ENCODE data around the gene SPDEF.

Gene SPDEF

DNA sequence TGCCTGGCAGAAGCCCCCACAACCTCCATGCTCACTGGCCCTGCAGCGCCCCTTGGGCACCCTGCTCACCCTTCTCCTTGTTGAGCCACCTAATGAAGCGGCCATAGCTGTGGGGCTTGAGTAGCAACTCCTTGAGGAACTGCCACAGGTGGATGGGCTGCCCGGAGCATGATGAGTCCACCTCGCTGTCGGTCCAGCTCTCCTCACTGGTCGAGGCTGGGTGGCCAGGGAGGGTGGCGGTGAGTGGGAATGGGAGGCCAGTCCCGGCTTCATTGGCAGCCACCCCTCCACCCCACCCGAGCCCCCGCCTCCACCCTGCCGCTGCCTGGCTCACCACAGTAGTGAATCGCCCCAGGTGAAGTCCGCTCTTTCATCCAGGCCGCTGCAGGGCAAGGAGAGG is 16.9 kb downstream of the SPDEF start:
- TF ChIP-seq, protein P1, sequence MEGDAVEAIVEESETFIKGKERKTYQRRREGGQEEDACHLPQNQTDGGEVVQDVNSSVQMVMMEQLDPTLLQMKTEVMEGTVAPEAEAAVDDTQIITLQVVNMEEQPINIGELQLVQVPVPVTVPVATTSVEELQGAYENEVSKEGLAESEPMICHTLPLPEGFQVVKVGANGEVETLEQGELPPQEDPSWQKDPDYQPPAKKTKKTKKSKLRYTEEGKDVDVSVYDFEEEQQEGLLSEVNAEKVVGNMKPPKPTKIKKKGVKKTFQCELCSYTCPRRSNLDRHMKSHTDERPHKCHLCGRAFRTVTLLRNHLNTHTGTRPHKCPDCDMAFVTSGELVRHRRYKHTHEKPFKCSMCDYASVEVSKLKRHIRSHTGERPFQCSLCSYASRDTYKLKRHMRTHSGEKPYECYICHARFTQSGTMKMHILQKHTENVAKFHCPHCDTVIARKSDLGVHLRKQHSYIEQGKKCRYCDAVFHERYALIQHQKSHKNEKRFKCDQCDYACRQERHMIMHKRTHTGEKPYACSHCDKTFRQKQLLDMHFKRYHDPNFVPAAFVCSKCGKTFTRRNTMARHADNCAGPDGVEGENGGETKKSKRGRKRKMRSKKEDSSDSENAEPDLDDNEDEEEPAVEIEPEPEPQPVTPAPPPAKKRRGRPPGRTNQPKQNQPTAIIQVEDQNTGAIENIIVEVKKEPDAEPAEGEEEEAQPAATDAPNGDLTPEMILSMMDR (IDR thresholded peaks at IDR 0.05; ENCODE audit: insufficient read depth, low read depth, low read length, missing control alignments) = no peak
- DNase-seq (ENCODE audit: low read depth) = no peak
- H3K4me3 ChIP-seq (ENCODE audit: low read depth, low read length) = no peak overlapping the region

DNA sequence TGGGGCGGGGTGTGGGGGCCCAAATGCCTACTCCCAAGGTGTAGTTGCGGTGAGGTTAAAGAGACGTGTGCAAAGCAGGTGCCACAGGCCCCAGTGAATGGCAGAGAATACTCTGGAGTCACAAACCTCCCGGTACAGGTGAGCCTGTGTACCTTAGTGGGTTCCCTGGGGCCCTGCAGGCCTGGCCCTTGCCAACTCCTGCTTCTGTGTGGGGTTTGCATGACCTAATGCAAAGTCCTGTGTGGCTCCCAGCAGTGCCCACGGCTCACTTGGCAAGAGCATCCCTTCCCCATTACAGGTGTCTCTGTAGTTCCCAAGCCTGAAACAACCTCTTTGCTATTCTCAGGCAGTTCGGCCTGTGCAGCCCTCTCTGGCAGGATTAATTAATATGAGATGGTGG is 17.5 kb downstream of the SPDEF start:
- H3K4me3 ChIP-seq (ENCODE audit: low read depth, low read length) = no peak overlapping the region
- no peak for DNase-seq (ENCODE audit: low read depth)
- TF ChIP-seq, protein P1 (IDR thresholded peaks at IDR 0.05; ENCODE audit: insufficient read depth, low read depth, low read length, missing control alignments) = no peak

DNA sequence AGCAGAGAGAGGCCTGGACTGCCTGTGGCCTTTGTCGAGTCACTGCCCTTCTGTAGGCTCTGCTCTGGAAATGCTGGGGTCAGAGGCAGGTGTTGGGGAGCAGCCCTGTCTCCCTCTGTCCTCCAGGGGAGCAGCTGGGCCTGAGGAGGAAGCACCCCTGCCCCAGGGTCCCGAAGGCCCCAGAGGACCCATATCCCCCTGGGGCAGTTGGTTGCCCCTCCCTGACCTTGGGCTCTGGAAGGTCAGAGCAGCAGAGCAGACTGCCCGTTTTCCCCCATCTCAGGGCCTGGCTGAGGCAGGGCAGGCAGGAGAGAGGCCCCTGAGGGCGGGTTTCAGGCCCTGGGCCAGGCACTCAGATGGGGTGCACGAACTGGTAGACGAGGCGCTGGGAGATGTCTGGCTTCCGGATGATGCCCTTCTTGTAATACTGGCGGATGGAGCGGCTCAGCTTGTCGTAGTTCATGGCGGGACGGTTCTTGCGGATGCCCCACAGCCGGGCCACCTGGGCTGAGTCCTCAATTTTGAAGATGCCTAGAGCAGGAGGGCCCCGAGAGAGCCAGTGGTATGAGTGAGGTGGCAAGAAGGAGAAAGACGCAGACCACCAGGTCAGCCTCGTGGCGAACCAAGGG is 18.1 kb downstream of the SPDEF start:
- no peak overlapping the region for H3K4me3 ChIP-seq (ENCODE audit: low read depth, low read length)
- TF ChIP-seq, protein P1 (IDR thresholded peaks at IDR 0.05; ENCODE audit: insufficient read depth, low read depth, low read length, missing control alignments) = no peak
- DNase-seq (ENCODE audit: low read depth) = no peak

DNA sequence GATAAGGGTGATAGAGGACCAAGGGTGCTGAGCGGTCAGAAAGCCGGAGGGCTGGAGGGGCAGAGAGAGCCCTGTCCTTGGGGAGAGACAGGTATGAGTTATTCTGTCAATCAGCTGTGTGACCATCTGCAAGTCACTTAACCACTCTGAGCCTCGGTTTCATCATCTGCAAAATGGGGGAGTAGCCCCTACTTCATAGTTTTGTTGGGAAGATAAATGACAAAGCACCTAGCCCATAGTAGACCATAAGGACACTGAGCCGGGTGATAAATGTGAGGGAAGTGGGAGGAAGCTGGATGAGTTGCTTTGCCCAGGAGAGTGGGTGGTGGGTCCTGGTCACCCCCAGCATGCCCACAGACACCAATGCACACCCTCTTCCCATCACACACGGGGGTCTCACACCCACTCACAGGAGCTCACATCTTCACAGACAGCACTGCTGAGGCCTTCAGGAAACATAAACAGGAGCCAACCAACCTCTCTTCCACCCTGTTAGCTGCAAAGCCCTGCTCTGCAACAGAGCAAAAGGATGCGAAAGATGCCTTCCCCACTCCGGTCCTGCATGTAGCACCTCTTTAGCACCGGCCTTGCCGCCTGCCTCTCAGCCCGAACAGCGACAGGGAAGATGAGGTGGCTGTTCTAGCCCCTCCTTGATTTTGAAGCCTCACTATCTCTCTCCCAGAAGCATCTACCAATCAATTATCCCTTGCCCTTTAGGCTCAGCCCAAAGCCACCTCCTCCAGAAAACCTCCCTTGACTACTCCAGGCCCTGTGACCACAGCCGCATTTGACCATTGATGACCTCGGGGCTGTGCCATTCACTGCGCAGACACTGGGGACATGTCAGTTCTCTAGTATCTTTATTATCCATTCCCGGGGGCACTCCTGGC is 18.9 kb downstream of the SPDEF start:
- no peak overlapping the region for H3K4me3 ChIP-seq (ENCODE audit: low read depth, low read length)
- no peak for DNase-seq (ENCODE audit: low read depth)
- TF ChIP-seq, protein P1 (IDR thresholded peaks at IDR 0.05; ENCODE audit: insufficient read depth, low read depth, low read length, missing control alignments) = no peak

DNA sequence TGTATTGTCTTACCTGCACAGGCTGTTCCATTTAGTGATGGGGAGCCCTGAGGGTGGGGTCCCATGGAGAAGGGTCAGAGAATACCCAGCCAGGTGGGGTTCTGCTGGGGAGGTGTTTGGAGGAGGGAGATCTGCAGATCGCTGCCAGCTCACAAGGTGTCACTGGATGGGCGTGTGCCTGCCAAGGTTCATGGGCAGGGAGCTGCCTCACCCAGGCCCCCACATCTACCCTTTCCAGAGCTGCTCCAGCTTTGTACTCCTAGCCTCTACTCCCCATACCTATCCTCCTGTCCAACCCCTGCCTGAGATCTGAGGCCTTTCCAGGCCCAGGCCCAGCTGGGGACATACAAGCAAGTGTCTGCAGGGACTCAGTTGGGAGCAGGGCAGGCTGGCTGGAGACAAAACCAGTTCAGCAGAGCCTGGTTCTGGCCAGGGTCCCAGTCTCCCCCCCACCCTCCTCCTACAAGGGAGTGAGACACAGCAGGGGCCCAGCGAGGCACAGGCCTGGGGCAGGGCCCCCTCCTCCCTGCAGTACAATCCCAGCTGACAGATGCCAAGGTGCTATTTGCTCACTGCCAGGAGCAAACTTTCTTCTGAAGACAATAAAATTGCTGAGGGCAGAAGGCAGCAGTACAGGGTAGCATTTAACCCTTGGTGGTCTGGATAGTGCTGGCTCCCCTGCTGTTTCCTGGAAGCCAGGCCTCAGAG is 19.7 kb downstream of the SPDEF start:
- TF ChIP-seq, protein P1 (IDR thresholded peaks at IDR 0.05; ENCODE audit: insufficient read depth, low read depth, low read length, missing control alignments) = no peak
- no peak for DNase-seq (ENCODE audit: low read depth)
- H3K4me3 ChIP-seq (ENCODE audit: low read depth, low read length) = no peak overlapping the region

DNA sequence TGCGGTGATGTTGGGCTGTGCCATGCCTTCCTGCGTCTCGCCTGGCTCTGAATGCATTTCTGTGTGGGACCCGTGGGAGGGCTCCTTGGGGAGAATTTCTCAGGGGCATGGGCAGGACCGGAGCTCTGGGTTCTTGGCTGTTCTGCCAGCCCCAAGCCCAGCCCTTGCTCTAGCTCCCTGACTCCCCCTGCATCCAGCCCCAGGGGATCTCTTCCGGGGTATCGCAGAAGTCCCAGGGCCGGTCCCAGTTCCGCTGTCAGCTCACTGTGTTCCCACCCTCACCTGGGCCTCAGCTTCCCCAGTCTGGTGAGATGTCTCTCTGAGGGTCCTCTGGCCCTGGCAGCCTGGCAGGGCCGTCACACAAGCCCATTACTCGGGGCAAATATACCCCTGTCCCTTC is 20.5 kb downstream of the SPDEF start:
- DNase-seq (ENCODE audit: low read depth) = no peak
- TF ChIP-seq, protein P1 (IDR thresholded peaks at IDR 0.05; ENCODE audit: insufficient read depth, low read depth, low read length, missing control alignments) = no peak

More for the DNA sequence above, 20.5 kb downstream of the SPDEF start:
- H3K4me3 ChIP-seq (ENCODE audit: low read depth, low read length) = no peak overlapping the region
